ENCODE results near the gene SLC22A1. TPM values are rescaled to one million over a fixed set of nuclear protein-coding genes. Genes with fewer than 3 reads are reported as not detected.

SLC22A1 gene
- total RNA-seq, 1 donor from 2014 or later = 3.2 TPM

DNA sequence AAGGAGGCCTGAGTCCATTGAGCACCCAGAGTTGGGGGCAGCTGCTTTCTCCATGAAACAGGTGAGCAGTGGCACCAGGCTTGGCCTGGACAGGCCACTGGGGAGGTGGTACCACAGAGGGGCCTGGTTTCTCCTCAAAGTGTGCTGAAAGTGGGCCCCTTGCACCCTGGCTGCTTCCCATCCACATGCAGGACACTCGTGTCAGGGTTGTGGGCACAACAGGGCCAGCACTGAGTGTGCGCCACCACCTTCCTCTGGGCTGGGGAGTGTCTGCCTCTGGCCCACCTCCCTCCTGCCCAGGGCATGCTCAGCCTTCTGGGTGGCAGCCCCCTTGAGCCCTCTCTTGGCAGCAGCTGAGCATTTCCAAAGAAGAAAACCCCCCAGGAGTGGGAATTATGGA lies 5.2 kb upstream of the SLC22A1 start:
- H3K9ac ChIP-seq (ENCODE audit: low read length) = no peak overlapping the region
- H3K4me1 Mint-ChIP-seq (ENCODE audit: low read depth, unreplicated experiment) = no peaks in the 10 kb centered on the region
- no peak for DNase-seq (ENCODE audit: low read depth)
- peaks cover 6% of the 10 kb centered on the region for H3K9me3 ChIP-seq (ENCODE audit: insufficient read depth, low read depth, low read length)
- no peak overlapping the region for H2AFZ ChIP-seq (ENCODE audit: low read depth, low read length)
- no peaks in the 10 kb centered on the region for H3K27me3 Mint-ChIP-seq (ENCODE audit: low read depth, unreplicated experiment)
- no peak overlapping the region for H3K4me3 ChIP-seq (ENCODE audit: insufficient read depth, low read depth, low read length)
- no peak for FAIRE-seq
- no peak overlapping the region for H3K4me2 ChIP-seq (ENCODE audit: low read length)
- no peak overlapping the region for H3K27ac ChIP-seq (ENCODE audit: low read depth, low read length)
- TF ChIP-seq CTCF (IDR thresholded peaks at IDR 0.05; ENCODE audit: insufficient read depth, low read depth, low read length) (no peak), EZH2 (IDR thresholded peaks at IDR 0.05; ENCODE audit: insufficient read depth, low read length) (no peak)
- no peaks in the 10 kb centered on the region for H4K20me1 ChIP-seq (ENCODE audit: insufficient read depth, low read length)
- no peak overlapping the region for H3K4me3 Mint-ChIP-seq (ENCODE audit: unreplicated experiment)
- no peaks in the 10 kb centered on the region for H3K27me3 ChIP-seq (ENCODE audit: insufficient read depth, low read length)
- H3K79me2 ChIP-seq (ENCODE audit: insufficient read depth, low read length) = no peaks in the 10 kb centered on the region
- no peaks in the 10 kb centered on the region for H3K9me3 Mint-ChIP-seq (ENCODE audit: unreplicated experiment)
- no peaks in the 10 kb centered on the region for H3K4me1 ChIP-seq (ENCODE audit: insufficient read depth, low read length)
- no peak overlapping the region for H3K27ac Mint-ChIP-seq (ENCODE audit: unreplicated experiment)
- H3K36me3 Mint-ChIP-seq (ENCODE audit: low read depth, unreplicated experiment) = peaks cover 19% of the 10 kb centered on the region
- no peaks in the 10 kb centered on the region for H3K36me3 ChIP-seq (ENCODE audit: insufficient read depth, low read length)

DNA sequence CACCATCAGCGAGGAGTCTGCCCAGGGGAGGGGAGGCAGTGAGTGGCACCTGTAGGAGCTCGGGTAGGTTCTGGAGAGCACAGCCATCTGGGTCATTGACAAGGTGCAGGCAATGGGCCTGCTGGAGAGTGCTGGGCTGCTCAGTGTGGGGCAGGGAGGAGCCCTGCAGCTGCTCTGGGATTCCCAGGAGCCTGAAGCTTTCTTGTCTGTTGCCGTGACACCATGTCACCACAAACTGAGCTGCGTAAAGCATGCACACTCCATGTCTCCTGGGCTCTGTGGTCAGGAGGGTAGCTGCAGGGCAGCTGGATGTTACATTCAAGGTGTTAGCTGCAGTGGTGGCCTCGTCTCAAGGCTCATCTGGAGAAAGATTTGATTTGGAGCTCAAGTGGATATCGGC lies 4.5 kb upstream of the SLC22A1 start:
- H3K27ac Mint-ChIP-seq (ENCODE audit: unreplicated experiment) = no peak overlapping the region
- H3K36me3 Mint-ChIP-seq (ENCODE audit: low read depth, unreplicated experiment) = peaks cover 21% of the 10 kb centered on the region
- H3K27me3 Mint-ChIP-seq (ENCODE audit: low read depth, unreplicated experiment) = no peaks in the 10 kb centered on the region

DNA sequence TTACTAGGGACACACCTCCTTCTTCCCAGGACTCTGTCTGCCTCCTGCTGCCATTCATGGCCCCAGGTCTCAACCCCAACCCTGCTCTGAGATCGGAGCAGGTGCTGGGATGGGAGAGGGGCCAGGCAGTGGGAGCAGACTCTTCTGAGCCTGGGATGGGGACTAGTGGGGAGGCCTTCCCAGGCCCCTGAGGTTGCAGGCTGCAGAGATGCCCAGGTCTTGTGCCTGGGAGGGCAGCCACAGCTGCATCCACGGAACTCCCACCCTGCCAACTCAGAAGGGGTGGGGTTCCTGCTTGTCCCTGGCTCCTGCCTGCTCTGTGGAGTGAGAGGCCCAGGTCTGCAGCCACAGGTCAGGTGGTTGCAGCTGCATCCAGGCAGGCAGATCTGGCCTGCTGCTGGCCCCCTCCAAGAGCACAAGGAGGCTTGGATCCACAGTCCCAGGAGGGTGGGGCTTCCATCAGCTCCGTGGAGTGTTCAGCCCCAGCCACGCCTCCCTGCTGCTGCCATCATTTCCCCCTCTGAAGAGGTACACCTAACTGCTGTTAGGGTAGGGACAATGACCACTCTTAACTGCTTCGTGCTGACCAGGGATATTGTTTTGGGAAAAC lies 2.9 kb upstream of the SLC22A1 start:
- Mint-ChIP-seq H3K27ac (ENCODE audit: unreplicated experiment) (no peak overlapping the region), H3K9me3 (ENCODE audit: unreplicated experiment) (no peaks in the 10 kb centered on the region)

More for the DNA sequence above, 4.5 kb upstream of the SLC22A1 start:
- no peak overlapping the region for H3K27ac ChIP-seq (ENCODE audit: low read depth, low read length)
- H3K4me3 ChIP-seq (ENCODE audit: insufficient read depth, low read depth, low read length) = no peak overlapping the region
- FAIRE-seq (no peak), DNase-seq (ENCODE audit: low read depth) (no peak)
- H3K4me1 Mint-ChIP-seq (ENCODE audit: low read depth, unreplicated experiment) = no peaks in the 10 kb centered on the region
- H3K4me2 ChIP-seq (ENCODE audit: low read length) = no peak overlapping the region
- no peaks in the 10 kb centered on the region for H3K79me2 ChIP-seq (ENCODE audit: insufficient read depth, low read length)
- no peaks in the 10 kb centered on the region for H3K9me3 Mint-ChIP-seq (ENCODE audit: unreplicated experiment)
- H2AFZ ChIP-seq (ENCODE audit: low read depth, low read length) = no peak overlapping the region
- no peak for TF ChIP-seq EZH2 (IDR thresholded peaks at IDR 0.05; ENCODE audit: insufficient read depth, low read length)
- no peak overlapping the region for H3K9ac ChIP-seq (ENCODE audit: low read length)
- H3K27me3 ChIP-seq (ENCODE audit: insufficient read depth, low read length) = no peaks in the 10 kb centered on the region
- no peak overlapping the region for H3K4me3 Mint-ChIP-seq (ENCODE audit: unreplicated experiment)
- peaks cover 6% of the 10 kb centered on the region for H3K9me3 ChIP-seq (ENCODE audit: insufficient read depth, low read depth, low read length)
- H3K4me1 ChIP-seq (ENCODE audit: insufficient read depth, low read length) = no peaks in the 10 kb centered on the region
- no peaks in the 10 kb centered on the region for H3K36me3 ChIP-seq (ENCODE audit: insufficient read depth, low read length)
- no peaks in the 10 kb centered on the region for H4K20me1 ChIP-seq (ENCODE audit: insufficient read depth, low read length)

More for the DNA sequence above, 2.9 kb upstream of the SLC22A1 start:
- Histone ChIP-seq H2AFZ (ENCODE audit: low read depth, low read length) (no peak overlapping the region), H3K4me2 (ENCODE audit: low read length) (no peak overlapping the region), H3K9me3 (ENCODE audit: insufficient read depth, low read depth, low read length) (peaks cover 6% of the 10 kb centered on the region), H4K20me1 (ENCODE audit: insufficient read depth, low read length) (no peaks in the 10 kb centered on the region), H3K4me1 (ENCODE audit: insufficient read depth, low read length) (no peaks in the 10 kb centered on the region), H3K36me3 (ENCODE audit: insufficient read depth, low read length) (no peaks in the 10 kb centered on the region), H3K79me2 (ENCODE audit: insufficient read depth, low read length) (no peaks in the 10 kb centered on the region), H3K27ac (ENCODE audit: low read depth, low read length) (no peak overlapping the region), H3K4me3 (ENCODE audit: insufficient read depth, low read depth, low read length) (no peak overlapping the region), H3K27me3 (ENCODE audit: insufficient read depth, low read length) (no peaks in the 10 kb centered on the region), H3K9ac (ENCODE audit: low read length) (no peak overlapping the region)
- no peak overlapping the region for H3K4me3 Mint-ChIP-seq (ENCODE audit: unreplicated experiment)
- no peak for FAIRE-seq
- no peaks in the 10 kb centered on the region for H3K27me3 Mint-ChIP-seq (ENCODE audit: low read depth, unreplicated experiment)
- no peak for TF ChIP-seq EZH2 (IDR thresholded peaks at IDR 0.05; ENCODE audit: insufficient read depth, low read length)
- no peak for TF ChIP-seq CTCF (IDR thresholded peaks at IDR 0.05; ENCODE audit: insufficient read depth, low read depth, low read length)
- no peak for DNase-seq (ENCODE audit: low read depth)
- H3K4me1 Mint-ChIP-seq (ENCODE audit: low read depth, unreplicated experiment) = no peaks in the 10 kb centered on the region
- H3K36me3 Mint-ChIP-seq (ENCODE audit: low read depth, unreplicated experiment) = peaks cover 27% of the 10 kb centered on the region

Measured in astrocyte (in vitro differentiated cells and primary cell).